ENCODE data around the gene CCDC40. TPM values are rescaled to one million over a fixed set of nuclear protein-coding genes. Genes with fewer than 3 reads are reported as not detected.

The CCDC40 gene
- total RNA-seq, 1 experiment from 2014 or later, result 14.2 TPM

DNA sequence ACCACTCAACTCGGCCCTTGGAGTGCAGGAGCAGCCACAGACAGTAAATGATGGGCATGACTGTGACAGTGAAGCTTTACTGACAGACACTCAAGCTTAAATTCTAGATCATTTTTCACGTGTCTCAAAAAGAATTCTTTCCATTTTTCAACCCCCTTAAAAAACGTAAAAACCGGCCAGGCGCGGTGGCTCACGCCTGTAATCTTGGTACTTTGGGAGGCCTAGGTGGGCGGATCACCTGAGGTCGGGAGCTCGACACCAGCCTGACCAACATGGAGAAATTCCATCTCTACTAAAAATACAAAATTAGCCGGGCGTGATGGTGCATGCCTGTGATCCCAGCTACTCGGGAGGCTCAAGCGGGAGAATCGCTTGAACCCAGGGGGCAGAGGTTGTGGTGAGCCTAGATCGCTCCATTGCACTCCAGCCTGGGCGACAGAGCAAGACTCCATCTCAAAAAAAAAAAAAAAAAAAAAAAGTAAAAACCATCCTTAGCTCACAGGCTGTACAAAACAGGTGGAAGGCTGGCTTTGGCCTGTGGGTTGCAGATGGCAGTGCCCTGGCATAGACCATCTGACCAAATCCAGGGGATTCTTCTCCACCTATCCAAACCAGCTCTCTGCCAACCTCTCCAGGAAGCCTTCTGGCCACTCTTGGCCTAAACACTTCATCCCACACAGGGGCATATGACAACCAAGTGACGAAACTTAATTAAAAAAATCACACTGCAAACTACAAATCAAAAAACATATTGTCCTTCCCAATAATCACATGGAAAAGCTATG is 19.0 kb upstream of the CCDC40 start:
- Histone ChIP-seq H3K27me3 (ENCODE audit: insufficient read depth, low read depth) (no peaks in the 10 kb centered on the region), H3K4me3 (no peak overlapping the region), H3K4me1 (replicated peaks; ENCODE audit: insufficient read depth) (no peaks in the 10 kb centered on the region), H3K9me2 (ENCODE audit: insufficient read depth) (no peaks in the 10 kb centered on the region), H3K79me2 (ENCODE audit: low read depth) (no peaks in the 10 kb centered on the region), H3K36me3 (ENCODE audit: low read depth) (no peaks in the 10 kb centered on the region), H3K9me3 (ENCODE audit: insufficient read depth, low read depth) (no peaks in the 10 kb centered on the region), H3K27ac (no peak overlapping the region), H3F3A (ENCODE audit: insufficient read depth, low read depth) (no peaks in the 10 kb centered on the region), H3K4me2 (no peak overlapping the region), H2AFZ (no peak overlapping the region), H4K20me1 (ENCODE audit: insufficient read depth) (no peaks in the 10 kb centered on the region)
- ChIA-PET CTCF (interaction anchor here (0.6 to 0.7 kb wide), 2 partner anchors 47 to 274 kb away, joined by 3 to 5 read pairs; no protein-coding TSS in a partner anchor), POLR2A (ENCODE audit: unreplicated experiment) (no interaction called here)
- no TSS peak for BruUV-seq (replicated peaks)
- no peak for DNase-seq
- intact Hi-C loops (cut with micrococcal nuclease; ENCODE audit: unreplicated experiment), result no loop called here
- no peak for TF ChIP-seq EZH2 (IDR thresholded peaks at IDR 0.05; ENCODE audit: low read depth)
- TF ChIP-seq, protein P1, sequence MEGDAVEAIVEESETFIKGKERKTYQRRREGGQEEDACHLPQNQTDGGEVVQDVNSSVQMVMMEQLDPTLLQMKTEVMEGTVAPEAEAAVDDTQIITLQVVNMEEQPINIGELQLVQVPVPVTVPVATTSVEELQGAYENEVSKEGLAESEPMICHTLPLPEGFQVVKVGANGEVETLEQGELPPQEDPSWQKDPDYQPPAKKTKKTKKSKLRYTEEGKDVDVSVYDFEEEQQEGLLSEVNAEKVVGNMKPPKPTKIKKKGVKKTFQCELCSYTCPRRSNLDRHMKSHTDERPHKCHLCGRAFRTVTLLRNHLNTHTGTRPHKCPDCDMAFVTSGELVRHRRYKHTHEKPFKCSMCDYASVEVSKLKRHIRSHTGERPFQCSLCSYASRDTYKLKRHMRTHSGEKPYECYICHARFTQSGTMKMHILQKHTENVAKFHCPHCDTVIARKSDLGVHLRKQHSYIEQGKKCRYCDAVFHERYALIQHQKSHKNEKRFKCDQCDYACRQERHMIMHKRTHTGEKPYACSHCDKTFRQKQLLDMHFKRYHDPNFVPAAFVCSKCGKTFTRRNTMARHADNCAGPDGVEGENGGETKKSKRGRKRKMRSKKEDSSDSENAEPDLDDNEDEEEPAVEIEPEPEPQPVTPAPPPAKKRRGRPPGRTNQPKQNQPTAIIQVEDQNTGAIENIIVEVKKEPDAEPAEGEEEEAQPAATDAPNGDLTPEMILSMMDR (conservative IDR thresholded peaks at IDR 0.05), result no peak

DNA sequence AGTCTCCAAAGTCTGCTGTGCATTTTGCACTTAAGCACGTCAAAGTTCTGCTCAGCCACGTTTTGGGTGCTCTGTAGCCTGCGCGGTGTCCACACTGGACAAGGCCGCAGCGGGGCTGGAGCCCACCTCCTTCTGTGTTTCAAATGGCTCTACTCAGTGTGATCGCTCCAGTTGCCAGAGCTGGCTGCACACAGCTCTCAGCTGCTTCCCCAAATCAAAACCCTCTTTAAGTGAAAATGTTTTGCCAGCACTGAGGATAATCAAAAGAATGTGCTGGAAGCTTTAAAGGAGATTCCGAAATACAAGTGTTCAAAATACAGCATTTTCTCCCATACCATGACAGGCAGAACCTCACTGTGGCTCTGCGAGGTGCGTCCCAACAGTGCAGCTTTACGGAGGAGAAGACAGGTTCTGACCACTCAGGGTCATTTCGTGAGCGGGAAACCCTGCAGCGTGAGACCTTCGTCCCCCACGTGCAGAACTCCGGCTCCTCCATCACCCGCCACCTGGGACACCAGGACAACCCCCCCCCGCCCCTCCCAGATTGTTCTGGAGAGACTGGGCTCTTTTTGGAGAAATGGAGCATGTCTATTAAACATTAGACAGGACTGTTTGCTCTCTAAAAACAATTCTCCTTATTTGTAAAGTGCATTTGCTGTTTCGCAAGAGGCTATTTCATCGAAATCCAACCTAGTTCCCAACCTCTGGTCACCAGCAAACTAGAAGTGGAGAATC is 17.4 kb upstream of the CCDC40 start:
- intact Hi-C loops (cut with micrococcal nuclease; ENCODE audit: unreplicated experiment), result no loop called here
- ChIA-PET POLR2A (ENCODE audit: unreplicated experiment) (interaction anchor here (0.5 kb wide), 1 partner anchor 127 kb away, joined by 5 read pairs; no protein-coding TSS in a partner anchor), CTCF (no interaction called here)
- BruUV-seq (replicated peaks), result no TSS peak
- no peaks in the 10 kb centered on the region for H3K9me2 ChIP-seq (ENCODE audit: insufficient read depth)
- DNase-seq, result no peak
- no peaks in the 10 kb centered on the region for H3F3A ChIP-seq (ENCODE audit: insufficient read depth, low read depth)
- no peaks in the 10 kb centered on the region for H4K20me1 ChIP-seq (ENCODE audit: insufficient read depth)
- H3K4me3 ChIP-seq, result no peak overlapping the region
- no peaks in the 10 kb centered on the region for H3K4me1 ChIP-seq (replicated peaks; ENCODE audit: insufficient read depth)
- no peaks in the 10 kb centered on the region for H3K9me3 ChIP-seq (ENCODE audit: insufficient read depth, low read depth)
- no peak overlapping the region for H2AFZ ChIP-seq
- H3K36me3 ChIP-seq (ENCODE audit: low read depth), result no peaks in the 10 kb centered on the region
- no peaks in the 10 kb centered on the region for H3K27me3 ChIP-seq (ENCODE audit: insufficient read depth, low read depth)
- no peaks in the 10 kb centered on the region for H3K79me2 ChIP-seq (ENCODE audit: low read depth)
- TF ChIP-seq, protein P1 (conservative IDR thresholded peaks at IDR 0.05), result no peak
- no peak for TF ChIP-seq EZH2 (IDR thresholded peaks at IDR 0.05; ENCODE audit: low read depth)
- no peak overlapping the region for H3K4me2 ChIP-seq
- no peak overlapping the region for H3K27ac ChIP-seq

DNA sequence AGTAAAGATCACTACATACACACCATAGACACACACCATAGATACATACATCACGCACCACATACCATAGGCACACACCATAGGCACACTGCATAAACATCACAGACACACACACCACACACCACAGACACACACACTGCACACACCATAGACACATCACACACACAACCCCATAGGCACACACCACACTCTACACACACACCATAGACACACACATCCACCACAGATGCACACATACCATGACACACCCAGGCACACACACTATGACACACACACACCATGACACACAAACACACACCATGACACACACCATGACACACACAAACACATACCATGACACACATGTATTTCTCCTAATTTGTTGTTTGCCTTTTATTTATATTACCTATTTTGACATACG is 14.8 kb upstream of the CCDC40 start:
- no peak overlapping the region for H3K27ac ChIP-seq
- ChIA-PET POLR2A (ENCODE audit: unreplicated experiment) (no interaction called here), CTCF (no interaction called here)
- H3K36me3 ChIP-seq (ENCODE audit: low read depth), result no peaks in the 10 kb centered on the region
- no peaks in the 10 kb centered on the region for H3F3A ChIP-seq (ENCODE audit: insufficient read depth, low read depth)
- no peak for DNase-seq
- no peaks in the 10 kb centered on the region for H3K4me1 ChIP-seq (replicated peaks; ENCODE audit: insufficient read depth)
- no peaks in the 10 kb centered on the region for H3K27me3 ChIP-seq (ENCODE audit: insufficient read depth, low read depth)
- no TSS peak for BruUV-seq (replicated peaks)
- no peak for TF ChIP-seq EZH2 (IDR thresholded peaks at IDR 0.05; ENCODE audit: low read depth)
- TF ChIP-seq, protein P1 (conservative IDR thresholded peaks at IDR 0.05), result no peak
- H3K79me2 ChIP-seq (ENCODE audit: low read depth), result no peaks in the 10 kb centered on the region
- no peak overlapping the region for H3K4me2 ChIP-seq
- no peaks in the 10 kb centered on the region for H3K9me2 ChIP-seq (ENCODE audit: insufficient read depth)
- H3K9me3 ChIP-seq (ENCODE audit: insufficient read depth, low read depth), result no peaks in the 10 kb centered on the region
- H3K4me3 ChIP-seq, result no peak overlapping the region
- H4K20me1 ChIP-seq (ENCODE audit: insufficient read depth), result no peaks in the 10 kb centered on the region
- H2AFZ ChIP-seq, result no peak overlapping the region
- intact Hi-C loops (cut with micrococcal nuclease; ENCODE audit: unreplicated experiment), result no loop called here
